Subcutaneous abdominal adipose tissue (tissue), 5 donors: ENCODE data around the gene MRPL44.
"Not testable (repeated sequence)": the region's sequence is repeated elsewhere in the genome, so short reads cannot be mapped to it uniquely, and the experiment has no call there.

Experiments used
- H3K27ac ChIP-seq: one replicate; pipeline ENCODE4 v1.7.0; 2013; ENCODE audit warnings: low read depth, mild to moderate bottlenecking, inconsistent platforms, low read length, moderate library complexity
- H3K27me3 ChIP-seq, 5 donors: one replicate each; pipeline ENCODE4 v1.7.0; 2013; ENCODE audit warnings: low read length in 5 of 5, inconsistent platforms in 1 of 5; ENCODE audit not compliant: control insufficient read depth in 5 of 5, insufficient read depth in 4 of 5
- H3K36me3 ChIP-seq, 5 donors: one replicate each; pipeline ENCODE4 v1.7.0; 2013; ENCODE audit warnings: low read length in 5 of 5; ENCODE audit not compliant: control insufficient read depth in 5 of 5, insufficient read depth in 5 of 5
- H3K4me1 ChIP-seq, 5 donors: one replicate each; pipeline ENCODE4 v1.7.0; 2013; ENCODE audit warnings: low read length in 5 of 5, mild to moderate bottlenecking in 3 of 5, moderate library complexity in 1 of 5; ENCODE audit not compliant: control insufficient read depth in 5 of 5, insufficient read depth in 5 of 5
- H3K4me3 ChIP-seq, 5 donors: one replicate each; pipeline ENCODE4 v1.7.0; 2013; ENCODE audit warnings: low read length in 5 of 5, low read depth in 1 of 5
- H3K9ac ChIP-seq, 5 donors: one replicate each; pipeline ENCODE4 v1.7.0; 2013; ENCODE audit warnings: low read length in 5 of 5, mild to moderate bottlenecking in 4 of 5, moderate library complexity in 3 of 5
- H3K9me3 ChIP-seq, 5 donors: one replicate each; pipeline ENCODE4 v1.7.0; 2013; ENCODE audit warnings: low read length in 5 of 5; ENCODE audit not compliant: control insufficient read depth in 5 of 5
- donor health status: healthy.
- donor health status: healthy.
- donor health status: healthy.
- donor health status: healthy.
- donor health status: healthy.

Gene MRPL44

DNA sequence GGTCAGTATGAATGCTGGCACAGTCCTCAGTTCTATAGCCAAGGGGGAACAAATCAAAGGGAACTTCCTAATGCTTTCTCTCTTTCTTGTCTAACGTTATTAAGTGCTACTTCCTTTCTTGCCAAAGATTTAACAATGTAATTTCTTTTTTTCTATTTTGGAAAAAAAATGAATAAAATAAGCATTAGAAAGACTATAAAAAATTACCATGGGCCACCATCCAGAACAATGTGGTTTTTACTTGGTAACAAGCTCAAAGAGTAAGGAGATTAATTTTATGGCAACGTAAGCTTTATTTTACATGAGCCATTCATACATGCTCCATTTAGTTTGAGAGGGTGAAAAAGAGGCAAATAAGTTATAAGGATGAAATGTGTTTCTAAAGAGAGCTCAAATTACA, 41.7 kb downstream of the MRPL44 start:
- Histone ChIP-seq H3K27me3 (no peaks in the 10 kb centered on the region), H3K9me3 (no peaks in the 10 kb centered on the region), H3K27ac (no peak overlapping the region), H3K4me3 (no peak overlapping the region), H3K36me3 (no peaks in the 10 kb centered on the region), H3K9ac (no peak overlapping the region), H3K4me1 (peaks cover under 1 to 1% (median under 1%) of the 10 kb centered on the region in 5 donors)

DNA sequence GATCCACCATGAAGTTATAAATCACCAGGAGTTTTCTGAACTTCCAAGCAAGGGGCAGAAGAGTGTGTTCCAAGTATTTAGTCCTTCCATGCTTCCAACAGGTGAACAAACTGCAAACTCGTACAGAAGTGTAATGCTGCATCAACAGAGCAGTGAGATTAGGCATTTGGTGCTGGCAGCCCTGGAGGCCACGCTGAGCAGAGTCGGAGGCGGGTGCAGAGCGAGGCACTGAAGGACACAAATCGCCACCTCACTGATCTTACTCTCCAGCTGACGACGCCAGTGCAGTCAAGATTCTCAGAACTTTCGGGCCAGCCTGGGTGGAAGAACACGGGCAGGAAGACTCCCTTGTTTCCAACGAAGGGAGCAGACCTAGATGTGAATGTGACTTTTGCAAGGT, 42.6 kb downstream of the MRPL44 start:
- Histone ChIP-seq H3K9ac (no peak overlapping the region), H3K27me3 (no peaks in the 10 kb centered on the region), H3K9me3 (no peaks in the 10 kb centered on the region), H3K4me3 (no peak overlapping the region), H3K27ac (no peak overlapping the region), H3K4me1 (peaks cover 1 to 8% (median 7%) of the 10 kb centered on the region in 5 donors), H3K36me3 (no peaks in the 10 kb centered on the region)

DNA sequence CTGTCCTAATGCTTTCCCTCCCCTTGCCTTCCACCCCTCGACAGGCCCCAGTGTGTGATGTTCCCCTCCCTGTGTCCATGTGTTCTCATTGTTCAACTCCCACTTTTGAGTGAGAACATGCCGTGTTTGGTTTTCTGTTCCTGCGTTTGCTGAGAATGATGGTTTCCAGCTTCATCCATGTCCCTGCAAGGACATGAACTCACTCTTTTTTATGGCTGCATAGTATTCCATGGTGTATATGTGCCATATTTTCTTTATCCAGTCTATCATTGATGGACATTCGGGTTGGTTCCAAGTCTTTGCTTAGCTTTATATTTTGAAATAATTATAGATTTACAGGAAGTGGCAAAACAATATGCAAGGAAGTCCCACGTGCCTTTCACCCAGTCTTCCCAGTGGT, 43.4 kb downstream of the MRPL44 start:
- H3K4me1 ChIP-seq, H3K36me3 ChIP-seq, H3K4me3 ChIP-seq, H3K9me3 ChIP-seq, H3K27me3 ChIP-seq, H3K9ac ChIP-seq, H3K27ac ChIP-seq: not testable (repeated sequence)

DNA sequence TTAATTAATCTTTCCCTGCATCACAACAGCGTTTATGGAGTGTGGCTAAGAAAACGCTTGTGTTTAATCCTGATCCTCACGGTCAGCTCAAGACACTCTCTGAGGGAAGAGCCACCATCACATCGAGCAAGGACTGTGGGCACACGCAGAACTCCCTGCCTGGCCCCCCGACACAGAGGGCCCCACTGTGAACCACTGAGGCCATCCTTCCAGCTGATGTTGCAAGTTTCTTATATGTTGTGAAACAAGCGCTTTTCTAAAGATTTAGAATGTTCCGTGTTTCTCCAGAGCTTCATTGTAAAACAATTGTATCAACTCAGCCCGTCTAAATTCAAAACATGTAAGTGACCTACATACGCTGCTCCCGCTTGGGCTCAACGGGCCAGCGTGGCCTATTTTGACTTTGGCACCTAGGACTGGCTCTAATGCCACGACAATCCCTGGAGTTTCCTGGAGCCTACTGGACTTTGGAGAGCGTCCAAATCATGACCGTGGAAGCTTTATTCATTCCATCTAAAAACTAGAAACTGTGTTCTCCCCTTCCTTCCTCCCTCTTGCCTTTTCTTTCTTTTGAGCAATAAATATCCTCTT, 46.9 kb downstream of the MRPL44 start:
- Histone ChIP-seq H3K4me3 (no peak overlapping the region), H3K9me3 (no peaks in the 10 kb centered on the region), H3K9ac (no peak overlapping the region), H3K27ac (no peak overlapping the region), H3K36me3 (no peaks in the 10 kb centered on the region), H3K4me1 (peaks cover 1 to 8% (median 7%) of the 10 kb centered on the region in 5 donors), H3K27me3 (no peaks in the 10 kb centered on the region)

DNA sequence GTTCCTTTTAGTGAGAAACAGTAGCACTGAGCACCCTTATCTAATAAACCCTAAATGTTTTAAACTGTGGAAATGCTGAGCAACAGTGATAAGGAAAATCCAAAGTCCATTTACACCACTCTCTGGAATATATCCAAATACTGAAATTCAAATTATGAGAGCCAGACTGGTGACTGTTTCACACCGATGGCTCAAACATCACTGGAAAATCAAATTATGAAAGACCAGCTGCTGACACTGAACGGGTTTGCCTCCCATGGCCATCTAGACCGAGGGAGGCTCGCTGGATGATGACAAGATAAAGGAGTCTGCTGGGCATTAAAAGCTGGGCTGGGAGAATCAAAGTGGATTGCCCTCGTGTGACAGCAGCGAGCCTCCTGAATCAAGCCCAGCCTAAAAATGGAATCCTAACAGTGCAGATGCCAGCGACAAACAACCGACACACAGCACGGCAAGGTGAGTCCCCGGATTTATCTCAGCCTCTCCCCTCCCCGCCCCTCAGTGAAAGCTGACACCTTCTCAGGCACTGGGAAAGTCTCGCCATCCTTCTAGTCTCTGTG, 51.5 kb downstream of the MRPL44 start:
- H3K27ac ChIP-seq: no peak overlapping the region
- H3K4me1 ChIP-seq: peaks cover 0 to 8% (median 7%) of the 10 kb centered on the region in 5 donors
- H3K4me3 ChIP-seq: no peak overlapping the region
- H3K9me3 ChIP-seq: no peaks in the 10 kb centered on the region
- H3K36me3 ChIP-seq: no peaks in the 10 kb centered on the region
- H3K27me3 ChIP-seq: no peaks in the 10 kb centered on the region
- no peak overlapping the region for H3K9ac ChIP-seq

DNA sequence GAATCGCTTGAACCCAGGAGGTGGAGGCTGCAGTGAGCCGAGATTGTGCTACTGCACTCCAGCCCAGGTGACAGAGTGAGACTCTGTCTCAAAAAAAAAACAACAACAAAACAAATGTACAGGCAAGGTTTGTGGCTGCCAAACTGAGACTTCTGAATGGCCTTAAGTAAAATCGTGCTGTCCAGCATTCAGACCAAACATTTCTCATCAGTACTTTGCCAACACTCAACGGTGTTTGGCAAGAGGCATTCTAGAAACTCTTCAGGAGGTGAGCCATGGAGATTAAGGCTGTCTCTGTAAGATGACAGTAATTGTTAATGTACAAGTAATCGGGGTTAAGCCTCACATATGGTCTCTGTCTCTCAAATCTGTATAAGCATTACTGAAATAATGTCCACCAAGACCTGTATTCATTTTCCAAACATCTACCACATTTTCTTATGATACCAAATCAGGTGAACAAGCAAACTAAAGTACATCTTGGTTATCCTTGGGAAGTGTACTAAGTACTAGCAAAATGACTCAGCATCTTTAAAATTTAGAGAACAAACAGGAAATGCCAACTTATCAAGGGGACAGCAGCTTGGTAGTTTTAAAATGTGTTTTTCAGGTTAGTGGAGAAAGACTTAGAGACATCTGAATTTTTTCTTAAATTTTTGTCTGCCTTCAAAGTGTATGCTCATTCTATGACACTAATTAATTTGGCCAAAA, 52.5 kb downstream of the MRPL44 start:
- Histone ChIP-seq H3K27ac (no peak overlapping the region), H3K4me3 (no peak overlapping the region), H3K9ac (no peak overlapping the region), H3K36me3 (no peaks in the 10 kb centered on the region), H3K27me3 (no peaks in the 10 kb centered on the region), H3K4me1 (no peaks in the 10 kb centered on the region), H3K9me3 (no peaks in the 10 kb centered on the region)

DNA sequence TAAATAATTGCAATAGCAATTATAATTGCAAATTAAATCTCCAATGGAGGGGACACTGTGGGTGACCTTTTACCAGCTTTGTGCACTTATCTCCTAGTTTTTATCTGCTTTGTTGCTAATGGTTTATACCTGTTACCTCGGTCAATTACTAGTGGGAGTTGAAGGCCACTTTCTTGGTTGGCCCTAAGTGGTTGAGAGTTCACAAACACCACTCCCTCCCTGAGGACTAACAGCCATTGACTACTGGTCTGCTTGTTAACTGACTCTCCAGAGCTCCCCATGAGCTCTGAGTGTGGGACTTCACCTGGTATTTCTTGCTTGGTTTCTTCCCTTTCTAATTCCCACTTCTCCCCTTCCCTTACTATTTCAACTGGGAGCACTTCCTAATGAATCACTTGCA, 54.6 kb downstream of the MRPL44 start:
- Histone ChIP-seq H3K4me3 (no peak overlapping the region), H3K36me3 (no peaks in the 10 kb centered on the region), H3K27ac (no peak overlapping the region), H3K4me1 (no peaks in the 10 kb centered on the region), H3K9ac (no peak overlapping the region), H3K9me3 (no peaks in the 10 kb centered on the region), H3K27me3 (peaks cover 0 to 2% (median 0%) of the 10 kb centered on the region in 5 donors)

DNA sequence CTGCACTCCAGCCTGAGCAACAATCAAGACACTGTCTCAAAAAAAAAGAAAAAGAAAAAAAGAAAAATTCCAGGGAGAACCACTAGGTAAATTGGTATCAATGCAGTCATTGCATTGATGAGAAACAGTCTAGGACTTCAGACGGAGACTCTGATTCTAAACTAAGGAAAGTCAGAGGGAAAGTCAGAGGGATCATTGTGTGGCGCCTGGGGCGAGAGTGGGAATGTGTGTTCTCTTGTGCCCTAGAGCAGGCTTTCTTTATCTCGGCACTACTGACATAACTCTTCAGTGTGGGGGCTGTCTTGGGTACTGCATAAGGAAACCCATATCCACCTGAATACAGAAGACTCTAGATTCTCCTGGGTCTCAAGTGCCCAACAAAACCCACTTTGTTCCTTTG, 57.1 kb downstream of the MRPL44 start:
- Histone ChIP-seq H3K4me3 (no peak overlapping the region), H3K4me1 (no peaks in the 10 kb centered on the region), H3K9me3 (no peaks in the 10 kb centered on the region), H3K36me3 (no peaks in the 10 kb centered on the region), H3K27ac (no peak overlapping the region), H3K27me3 (peaks cover 0 to 2% (median 0%) of the 10 kb centered on the region in 5 donors), H3K9ac (no peak overlapping the region)

DNA sequence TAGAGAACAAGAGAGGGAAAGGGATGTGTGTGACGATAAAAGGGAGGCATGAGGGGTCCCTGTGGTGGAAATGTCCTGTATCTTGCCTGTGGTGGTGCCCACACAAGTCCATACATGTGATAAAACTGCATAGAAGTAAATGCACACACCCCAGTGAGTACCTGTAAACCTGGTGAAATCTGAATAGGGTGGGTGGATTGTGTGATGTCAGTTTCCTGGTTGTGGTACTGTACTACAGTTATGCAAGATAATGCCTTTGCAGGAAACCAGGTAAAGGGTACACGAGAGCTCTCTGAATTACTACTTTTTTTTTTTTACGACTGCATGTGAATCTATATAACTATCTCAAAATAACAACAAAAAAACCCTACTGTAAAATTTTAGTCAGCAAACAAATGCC, 59.7 kb downstream of the MRPL44 start:
- H3K9ac ChIP-seq: no peak overlapping the region
- no peak overlapping the region for H3K27ac ChIP-seq
- H3K27me3 ChIP-seq: peaks cover 0 to 2% (median 0%) of the 10 kb centered on the region in 5 donors
- no peaks in the 10 kb centered on the region for H3K36me3 ChIP-seq
- H3K9me3 ChIP-seq: no peaks in the 10 kb centered on the region
- H3K4me1 ChIP-seq: no peaks in the 10 kb centered on the region
- no peak overlapping the region for H3K4me3 ChIP-seq
